Measurements from ENCODE around the gene ING1.

The ING1 gene

GRCh38 chr13:110715395-110716246, 2.1 kb downstream of the ING1 start:
- TF ChIP-seq NFIC (IDR thresholded peaks at IDR 0.05), result no peak
- TF ChIP-seq TEAD4 (IDR thresholded peaks at IDR 0.05), result peak; percentile 48
- TF ChIP-seq USF1 (IDR thresholded peaks at IDR 0.05), result no peak
- no peak; the same call in 1 of the 2 replicates for TF ChIP-seq TCF12 (IDR thresholded peaks at IDR 0.05; ENCODE audit: low read depth)
- TF ChIP-seq CREB1 (IDR thresholded peaks at IDR 0.05; ENCODE audit: low read depth), result peak; percentile 18
- peak; percentile 73 for TF ChIP-seq TAF1 (IDR thresholded peaks at IDR 0.05; ENCODE audit: low read depth)

- TF ChIP-seq NFIC (IDR thresholded peaks at IDR 0.05) (no peak), USF1 (IDR thresholded peaks at IDR 0.05) (no peak), MAX (IDR thresholded peaks at IDR 0.05) (no peak), TAF1 (IDR thresholded peaks at IDR 0.05; ENCODE audit: low read depth) (no peak), ZBTB7A (IDR thresholded peaks at IDR 0.05; ENCODE audit: low read depth) (no peak), TCF12 (IDR thresholded peaks at IDR 0.05; ENCODE audit: low read depth) (no peak), RAD21 (IDR thresholded peaks at IDR 0.05; ENCODE audit: low read depth) (no peak)
These were observed 2.7 kb downstream of the ING1 start for GRCh38 chr13:110716247-110716515.

GRCh38 chr13:110719036-110719710, 5.7 kb downstream of the ING1 start:
- TF ChIP-seq TEAD4 (IDR thresholded peaks at IDR 0.05) (no peak), NFIC (IDR thresholded peaks at IDR 0.05) (no peak), EP300 (IDR thresholded peaks at IDR 0.05; ENCODE audit: borderline replicate concordance) (no peak), YY1 (IDR thresholded peaks at IDR 0.05; ENCODE audit: low read depth) (no peak), TAF1 (IDR thresholded peaks at IDR 0.05; ENCODE audit: low read depth) (no peak), CREB1 (IDR thresholded peaks at IDR 0.05; ENCODE audit: low read depth) (no peak), RAD21 (IDR thresholded peaks at IDR 0.05; ENCODE audit: low read depth) (no peak), TCF12 (IDR thresholded peaks at IDR 0.05; ENCODE audit: low read depth) (no peak)

GRCh38 chr13:110722971-110723370, 9.5 kb downstream of the ING1 start:
- TF ChIP-seq FOXM1 (IDR thresholded peaks at IDR 0.05; ENCODE audit: borderline replicate concordance, low read depth) (no peak), TCF12 (IDR thresholded peaks at IDR 0.05; ENCODE audit: low read depth) (no peak), ZBTB7A (IDR thresholded peaks at IDR 0.05; ENCODE audit: low read depth) (no peak), EP300 (IDR thresholded peaks at IDR 0.05; ENCODE audit: borderline replicate concordance) (no peak), RAD21 (IDR thresholded peaks at IDR 0.05; ENCODE audit: low read depth) (no peak)

- no peak for TF ChIP-seq FOXM1 (IDR thresholded peaks at IDR 0.05; ENCODE audit: borderline replicate concordance, low read depth)
- TF ChIP-seq USF1 (IDR thresholded peaks at IDR 0.05), result no peak
These were observed 10.1 kb downstream of the ING1 start for GRCh38 chr13:110723598-110723997.

GRCh38 chr13:110726726-110727125, 13.2 kb downstream of the ING1 start:
- TF ChIP-seq REST (IDR thresholded peaks at IDR 0.05; ENCODE audit: low read depth) (no peak), RAD21 (IDR thresholded peaks at IDR 0.05; ENCODE audit: low read depth) (no peak), YY1 (IDR thresholded peaks at IDR 0.05; ENCODE audit: low read depth) (no peak), EGR1 (IDR thresholded peaks at IDR 0.05) (no peak), TAF1 (IDR thresholded peaks at IDR 0.05; ENCODE audit: low read depth) (no peak), TCF12 (IDR thresholded peaks at IDR 0.05; ENCODE audit: low read depth) (no peak), EP300 (IDR thresholded peaks at IDR 0.05; ENCODE audit: borderline replicate concordance) (no peak), MAX (IDR thresholded peaks at IDR 0.05) (no peak), TEAD4 (IDR thresholded peaks at IDR 0.05) (no peak), CEBPB (IDR thresholded peaks at IDR 0.05) (no peak), FOXM1 (IDR thresholded peaks at IDR 0.05; ENCODE audit: borderline replicate concordance, low read depth) (no peak)

GRCh38 chr13:110731072-110731471, 17.6 kb downstream of the ING1 start:
- TF ChIP-seq ZBTB7A (IDR thresholded peaks at IDR 0.05; ENCODE audit: low read depth) (no peak), YY1 (IDR thresholded peaks at IDR 0.05; ENCODE audit: low read depth) (no peak), TCF12 (IDR thresholded peaks at IDR 0.05; ENCODE audit: low read depth) (no peak), TAF1 (IDR thresholded peaks at IDR 0.05; ENCODE audit: low read depth) (no peak), EP300 (IDR thresholded peaks at IDR 0.05; ENCODE audit: borderline replicate concordance) (no peak), TEAD4 (IDR thresholded peaks at IDR 0.05) (no peak), RAD21 (IDR thresholded peaks at IDR 0.05; ENCODE audit: low read depth) (no peak), NFIC (IDR thresholded peaks at IDR 0.05) (no peak), FOXM1 (IDR thresholded peaks at IDR 0.05; ENCODE audit: borderline replicate concordance, low read depth) (no peak), CEBPB (IDR thresholded peaks at IDR 0.05) (no peak), MAX (IDR thresholded peaks at IDR 0.05) (no peak), CREB1 (IDR thresholded peaks at IDR 0.05; ENCODE audit: low read depth) (no peak), EGR1 (IDR thresholded peaks at IDR 0.05) (no peak), USF1 (IDR thresholded peaks at IDR 0.05) (no peak), REST (IDR thresholded peaks at IDR 0.05; ENCODE audit: low read depth) (no peak)

All from Ishikawa (cell line).